ENCODE data around the gene NCAM1.

DNA sequence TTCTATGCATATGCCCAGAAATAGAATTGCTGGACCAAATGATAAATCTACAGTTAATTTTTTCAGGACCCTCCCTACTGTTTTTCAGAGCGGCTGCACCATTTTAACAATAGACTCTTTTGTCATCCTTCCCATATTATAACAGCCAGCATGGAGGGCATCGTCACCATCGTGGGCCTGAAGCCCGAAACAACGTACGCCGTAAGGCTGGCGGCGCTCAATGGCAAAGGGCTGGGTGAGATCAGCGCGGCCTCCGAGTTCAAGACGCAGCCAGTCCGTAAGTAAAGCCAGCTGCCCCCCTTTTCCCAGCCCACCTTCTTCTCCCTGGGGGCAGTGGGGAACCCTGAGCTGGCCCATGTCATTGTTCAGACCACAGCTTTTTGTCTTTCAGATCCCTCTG lies 273.7 kb downstream of the NCAM1 start:
- TF ChIP-seq POLR2AphosphoS5 (IDR thresholded peaks at IDR 0.05; ENCODE audit: insufficient read depth, low read depth, low read length) (no peak), CTCF (IDR thresholded peaks at IDR 0.05; ENCODE audit: extremely low read depth in 1 of 2, insufficient read depth in 1 of 2, low read depth in 1 of 2, low read length in 2 of 2) (no peak), POLR2A (IDR thresholded peaks at IDR 0.05; ENCODE audit: low read depth, low read length) (no peak), EZH2 (IDR thresholded peaks at IDR 0.05; ENCODE audit: borderline replicate concordance, low read depth, low read length, severe bottlenecking) (no peak), MYC (IDR thresholded peaks at IDR 0.05; ENCODE audit: low read depth, low read length) (no peak), FOS (IDR thresholded peaks at IDR 0.05; ENCODE audit: borderline replicate concordance, insufficient read depth, low read length) (no peak), GATA2 (IDR thresholded peaks at IDR 0.05; ENCODE audit: insufficient read depth, insufficient read length, low read depth, low read length) (no peak), MAX (IDR thresholded peaks at IDR 0.05; ENCODE audit: insufficient read depth, insufficient read length) (no peak), JUN (IDR thresholded peaks at IDR 0.05; ENCODE audit: borderline replicate concordance, insufficient read depth, insufficient read length, low read depth) (no peak)

Data from endothelial cell of umbilical vein (primary cell).